Measurements from ENCODE around the gene SLC38A5.
"Not testable (repeated sequence)": the region's sequence is repeated elsewhere in the genome, so short reads cannot be mapped to it uniquely, and the experiment has no call there.

Gene SLC38A5

DNA sequence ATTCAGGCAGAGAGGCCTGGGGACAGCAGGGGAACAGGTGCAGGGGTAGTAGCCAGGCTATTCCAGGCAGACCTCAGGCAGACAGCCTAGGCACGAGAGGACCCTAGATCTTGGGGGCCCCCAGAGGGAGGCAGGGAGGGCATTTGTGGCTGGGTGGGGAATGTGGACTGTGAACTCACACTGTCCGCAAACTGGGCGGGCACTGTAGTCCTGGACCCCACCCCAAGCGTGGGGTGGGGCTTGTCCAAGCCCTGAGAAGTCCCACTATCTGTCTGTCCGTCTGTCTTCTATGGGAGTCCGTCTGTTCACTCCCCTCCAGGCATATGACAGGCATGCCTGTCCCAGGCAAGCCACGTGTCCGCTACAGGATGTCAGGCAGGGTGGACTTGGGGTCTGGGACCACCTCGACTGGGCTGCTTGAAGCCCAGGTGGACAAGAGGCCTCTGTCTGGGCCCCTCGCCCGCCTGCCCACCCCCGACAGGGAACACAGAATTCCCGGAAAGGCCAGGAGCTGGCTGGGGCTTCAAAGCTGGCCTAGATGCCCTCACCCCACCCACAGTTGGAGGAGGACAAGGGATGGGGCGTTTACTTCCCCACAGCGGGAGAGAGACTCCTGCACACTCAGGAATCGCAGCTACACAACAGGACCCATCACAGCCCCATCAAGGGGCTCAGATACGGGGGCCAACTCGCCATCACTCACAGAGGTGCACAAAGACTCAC is at the start of gene SLC38A5:
SLC38A5 (minus strand) TSS at position 151 of the 723 bp plus-strand sequence. CDS start 2,336 bp downstream, outside the sequence.
- DNase-seq = no peak

DNA sequence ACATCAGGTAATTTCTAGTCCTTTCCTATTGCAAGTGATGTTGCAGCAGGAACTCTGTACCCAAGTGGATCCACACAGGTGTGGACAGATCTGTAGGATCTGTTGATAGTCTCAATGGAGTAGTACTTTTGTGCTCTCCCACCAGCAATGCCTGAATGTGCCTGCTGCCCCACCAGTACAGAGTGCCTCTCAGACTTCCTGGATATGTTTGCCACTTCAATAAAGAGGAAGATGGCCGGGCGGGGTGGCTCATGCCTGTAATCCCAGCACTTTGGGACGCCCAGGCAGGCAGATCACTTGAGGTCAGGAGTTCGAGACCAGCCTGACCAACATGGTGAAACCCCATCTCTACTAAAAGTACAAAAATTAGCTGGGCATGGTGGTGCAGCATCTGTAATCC is 49.4 kb upstream of the SLC38A5 start:
- DNase-seq = not testable (repeated sequence)

DNA sequence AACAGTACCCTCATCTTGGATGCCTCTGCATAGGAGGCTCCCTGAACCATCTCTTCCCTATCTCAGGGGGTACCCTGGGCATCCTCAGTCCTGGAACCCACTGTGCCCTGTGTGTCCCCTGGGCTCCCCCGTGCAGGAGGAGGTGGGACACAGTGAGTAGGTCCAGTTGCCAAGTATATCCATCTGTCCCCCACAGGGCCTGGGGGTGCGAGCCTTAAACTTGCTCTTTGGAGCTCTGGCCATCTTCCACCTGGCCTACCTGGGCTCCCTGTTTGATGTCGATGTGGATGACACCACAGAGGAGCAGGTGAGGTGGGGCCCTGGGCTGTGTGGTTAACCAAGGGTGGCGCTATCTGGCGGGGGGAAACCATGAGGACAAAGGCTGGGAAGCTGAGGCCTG is 46.9 kb upstream of the SLC38A5 start:
- no peak for DNase-seq

DNA sequence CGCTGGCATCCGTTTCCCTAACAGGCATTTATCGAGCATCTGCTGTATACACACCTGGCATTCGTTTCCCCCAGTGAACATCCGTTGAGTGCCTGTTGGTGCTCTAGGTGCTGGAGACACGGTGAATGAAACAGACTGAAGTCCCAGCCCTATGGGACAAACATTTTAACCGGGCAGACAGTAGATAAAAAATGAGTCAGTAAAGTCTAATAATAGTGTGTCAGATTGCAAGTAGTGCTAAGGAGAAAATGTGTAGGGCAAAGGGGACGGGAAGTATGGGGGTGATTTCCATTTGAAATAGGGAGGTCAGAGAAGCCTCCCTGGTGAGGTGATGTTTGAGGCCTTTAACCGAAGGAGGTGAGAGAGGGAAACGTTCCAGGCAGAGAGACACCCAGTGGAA is 46.2 kb upstream of the SLC38A5 start:
- no peak for DNase-seq

DNA sequence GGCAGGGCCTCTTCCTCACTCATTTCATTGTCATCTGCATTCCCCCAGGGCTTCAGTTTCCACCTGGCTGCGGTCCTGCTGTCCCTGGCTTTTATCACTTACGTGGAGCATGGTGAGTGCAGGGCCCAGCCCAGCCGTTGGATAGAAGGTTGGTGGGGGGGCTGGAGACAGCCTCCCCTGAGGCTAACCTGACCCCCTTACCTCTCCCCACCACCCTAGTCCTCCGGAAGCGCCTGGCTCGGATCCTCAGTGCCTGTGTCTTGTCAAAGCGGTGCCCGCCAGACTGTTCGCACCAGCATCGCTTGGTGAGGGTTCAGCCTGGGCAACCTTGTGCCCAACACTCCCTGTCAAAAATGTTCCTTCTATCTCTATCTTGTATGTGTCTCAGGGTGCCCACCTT is 45.8 kb upstream of the SLC38A5 start:
- no peak for DNase-seq

DNA sequence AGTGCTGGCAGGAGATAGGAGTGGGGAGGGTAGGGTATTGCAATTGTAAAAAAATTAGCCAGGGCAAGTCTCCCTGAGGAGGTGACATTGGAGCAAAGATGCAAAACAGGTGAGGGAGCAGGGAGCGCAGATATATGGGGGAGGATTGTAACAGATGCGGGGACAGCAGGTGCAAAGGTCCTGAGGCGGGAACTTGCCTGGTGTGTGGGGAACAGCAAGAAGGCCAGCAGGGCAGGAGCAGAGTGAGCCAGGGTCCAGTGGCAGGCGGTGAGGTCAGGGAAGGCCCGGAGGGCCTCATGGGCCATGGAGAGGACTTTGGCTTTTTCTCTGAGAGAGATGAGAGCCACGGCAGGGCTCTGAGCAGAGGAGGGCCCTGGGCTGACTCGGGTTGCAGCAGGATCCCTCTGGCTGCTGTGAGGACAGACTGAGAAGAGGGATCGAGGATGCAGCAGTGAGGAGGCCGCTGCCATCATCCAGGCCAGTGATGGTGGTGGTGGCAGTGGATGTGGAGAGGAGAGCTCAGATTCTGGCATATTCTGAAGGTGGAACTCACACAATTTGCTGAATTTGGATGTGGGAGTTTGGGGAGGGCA is 44.9 kb upstream of the SLC38A5 start:
- no peak for DNase-seq

DNA sequence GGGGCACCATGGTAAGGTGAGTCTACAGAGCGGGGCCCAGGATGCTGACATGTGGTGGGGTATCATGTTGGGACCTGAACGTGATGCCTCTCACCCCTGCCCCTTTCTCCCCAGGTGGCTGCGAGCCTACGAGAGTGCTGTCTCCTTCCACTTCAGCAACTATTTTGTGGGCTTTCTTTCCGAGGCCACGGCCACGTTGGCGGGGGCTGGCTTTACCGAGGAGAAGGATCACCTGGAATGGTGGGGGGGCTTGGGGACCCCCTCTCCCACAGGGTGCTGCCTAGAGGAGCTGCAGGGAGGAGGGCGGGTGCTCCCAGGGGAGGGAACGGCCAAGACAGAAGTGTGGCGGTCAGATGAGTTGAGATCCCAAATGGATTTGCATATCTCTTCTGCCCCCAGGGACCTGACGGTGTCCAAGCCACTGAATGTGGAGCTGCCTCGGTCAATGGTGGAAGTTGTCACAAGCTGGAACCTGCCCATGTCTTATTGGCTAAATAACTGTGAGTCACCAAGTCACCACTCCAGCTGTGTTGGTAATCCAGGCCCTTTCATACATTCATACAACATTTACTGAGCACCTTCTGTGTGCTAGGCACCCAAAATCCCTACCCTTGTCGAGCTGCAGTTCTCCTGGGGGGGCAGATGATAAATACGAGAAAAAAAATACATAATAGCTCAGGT is 44.2 kb upstream of the SLC38A5 start:
- no peak for DNase-seq

DNA sequence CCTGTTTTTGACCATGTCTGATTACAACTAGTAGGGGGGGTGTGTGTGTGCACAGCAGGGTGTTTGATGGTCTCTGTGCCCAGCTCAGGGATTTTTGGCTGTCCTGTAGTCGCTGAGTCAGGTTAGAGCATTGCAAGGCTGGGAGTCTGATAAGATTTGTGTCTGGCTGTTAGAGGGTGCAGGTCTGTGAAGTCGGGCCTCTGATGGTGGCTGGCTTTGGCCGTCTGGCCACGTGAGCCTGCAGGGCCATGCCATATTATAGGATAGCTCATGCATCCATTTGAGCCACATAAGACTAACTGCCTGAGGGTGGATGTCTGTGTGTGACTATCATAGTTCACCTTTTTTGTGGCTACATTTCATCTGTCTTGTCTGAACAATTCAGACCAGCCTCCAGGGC is 43.6 kb upstream of the SLC38A5 start:
- DNase-seq = no peak

DNA sequence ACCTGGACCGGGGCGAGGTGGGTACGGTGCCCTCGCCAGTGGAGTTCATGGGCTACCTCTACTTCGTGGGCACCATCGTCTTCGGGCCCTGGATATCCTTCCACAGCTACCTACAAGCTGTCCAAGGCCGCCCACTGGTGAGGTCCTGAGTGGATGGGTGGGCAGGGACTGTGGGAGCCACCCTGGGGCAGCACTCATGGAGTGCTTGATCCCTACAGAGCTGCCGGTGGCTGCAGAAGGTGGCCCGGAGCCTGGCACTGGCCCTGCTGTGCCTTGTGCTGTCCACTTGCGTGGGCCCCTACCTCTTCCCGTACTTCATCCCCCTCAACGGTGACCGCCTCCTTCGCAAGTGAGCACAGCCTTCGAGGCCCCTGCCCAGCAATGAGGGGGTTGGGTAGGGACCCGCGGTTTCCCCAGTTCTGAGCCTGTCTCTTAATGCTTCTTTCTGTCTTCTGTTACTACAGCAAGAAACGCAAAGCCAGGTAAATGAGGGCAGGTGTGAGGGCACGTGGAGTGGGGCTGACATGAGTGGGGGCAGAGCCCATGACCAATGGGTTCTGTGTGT is 42.4 kb upstream of the SLC38A5 start:
- DNase-seq = no peak

DNA sequence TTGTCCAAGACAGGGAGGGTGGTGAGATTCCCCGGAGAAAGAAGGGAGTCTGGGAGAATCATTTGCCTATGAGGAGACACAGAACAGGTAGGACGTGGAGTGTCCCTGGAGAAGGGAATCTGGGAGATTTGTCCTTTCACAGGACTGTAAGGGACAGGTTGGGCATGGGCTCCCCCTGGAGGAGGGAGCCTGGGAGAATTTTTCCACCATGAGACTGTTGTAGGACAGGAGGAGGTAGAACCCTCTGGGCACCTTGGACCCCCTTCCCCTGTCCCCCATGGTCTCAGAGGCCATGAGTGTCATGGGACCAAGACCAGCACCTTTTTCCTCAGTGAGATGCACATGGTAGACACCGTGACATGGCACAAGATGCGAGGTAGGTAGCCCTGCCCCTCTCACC is 41.5 kb upstream of the SLC38A5 start:
- no peak for DNase-seq

DNA sequence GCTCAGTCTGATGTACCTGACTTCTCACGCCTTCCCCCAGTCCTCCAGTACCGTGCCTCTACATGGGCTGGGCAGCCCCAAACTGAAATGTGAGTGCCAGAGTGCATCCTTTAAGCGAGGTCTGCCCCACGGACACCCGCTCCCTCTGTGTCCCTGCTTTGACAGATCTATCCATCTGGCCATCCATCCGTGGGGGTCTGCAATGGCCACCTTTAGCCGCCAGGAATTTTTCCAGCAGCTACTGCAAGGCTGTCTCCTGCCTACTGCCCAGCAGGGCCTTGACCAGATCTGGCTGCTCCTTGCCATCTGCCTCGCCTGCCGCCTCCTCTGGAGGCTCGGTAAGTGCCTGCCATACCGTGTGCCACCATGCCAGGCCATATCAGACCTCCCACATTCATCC is 39.6 kb upstream of the SLC38A5 start:
- no peak for DNase-seq

DNA sequence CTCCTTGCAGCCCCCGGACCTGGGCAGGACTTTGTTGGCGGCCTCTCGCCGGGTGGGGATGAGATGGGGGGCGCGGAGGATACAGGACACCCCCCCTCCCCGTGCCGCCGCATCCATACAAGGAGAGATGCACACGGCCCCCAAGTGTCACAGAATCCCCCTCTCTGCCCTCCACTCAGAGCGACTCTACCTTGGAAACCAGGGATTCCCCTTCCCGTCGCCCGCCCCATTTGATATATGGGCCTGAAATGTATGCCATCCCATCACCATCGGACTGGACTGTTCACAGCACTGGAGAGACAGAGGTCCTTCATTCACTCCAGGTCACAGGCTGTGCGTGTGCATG is 39.2 kb upstream of the SLC38A5 start:
- no peak for DNase-seq

DNA sequence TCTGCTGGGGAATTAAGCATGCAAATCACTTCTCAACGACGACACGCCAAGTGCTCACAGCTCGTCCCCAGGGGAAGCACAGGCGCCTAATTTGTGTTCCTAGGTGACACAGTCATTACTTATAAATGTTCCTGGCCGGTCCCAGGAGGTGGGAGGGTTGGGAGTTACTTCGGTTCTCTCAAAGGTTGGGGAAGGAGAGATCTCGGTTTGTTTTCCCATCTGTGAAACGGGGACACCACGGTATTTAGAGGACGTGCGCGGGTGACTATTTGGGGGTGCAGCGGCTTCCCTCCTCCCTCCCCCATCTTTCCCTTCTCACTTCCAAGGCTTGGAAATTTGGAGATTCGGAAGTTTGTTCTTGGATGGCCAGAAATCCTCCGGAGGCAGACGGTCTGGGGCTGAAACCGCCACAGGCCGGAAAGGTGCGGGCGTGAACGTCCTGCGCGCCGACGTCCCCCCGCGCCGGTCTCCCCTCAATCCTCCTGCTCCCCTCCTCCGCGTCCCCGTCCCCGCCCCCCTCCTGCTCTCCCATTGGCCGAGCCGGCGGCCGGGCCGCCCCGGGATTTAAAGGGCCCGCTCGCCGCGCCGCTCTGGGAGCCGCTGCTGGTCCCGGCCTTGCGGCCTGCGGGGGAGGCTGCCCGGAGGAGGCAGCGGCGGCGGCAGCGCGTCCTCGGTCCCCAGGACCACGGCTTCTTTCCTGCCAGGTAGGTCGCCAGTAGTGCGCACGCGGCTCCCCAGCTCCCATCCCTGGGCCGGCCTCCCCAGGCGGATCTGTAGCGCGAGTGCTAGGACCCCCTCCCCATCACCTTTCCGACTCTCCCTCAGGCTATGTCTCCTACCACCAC is 38.6 kb upstream of the SLC38A5 start, which contains the start of gene PORCN:
PORCN (plus strand) TSS at position 593 of the 845 bp plus-strand sequence. CDS start 829 bp downstream, outside the sequence.
- DNase-seq = no peak

DNA sequence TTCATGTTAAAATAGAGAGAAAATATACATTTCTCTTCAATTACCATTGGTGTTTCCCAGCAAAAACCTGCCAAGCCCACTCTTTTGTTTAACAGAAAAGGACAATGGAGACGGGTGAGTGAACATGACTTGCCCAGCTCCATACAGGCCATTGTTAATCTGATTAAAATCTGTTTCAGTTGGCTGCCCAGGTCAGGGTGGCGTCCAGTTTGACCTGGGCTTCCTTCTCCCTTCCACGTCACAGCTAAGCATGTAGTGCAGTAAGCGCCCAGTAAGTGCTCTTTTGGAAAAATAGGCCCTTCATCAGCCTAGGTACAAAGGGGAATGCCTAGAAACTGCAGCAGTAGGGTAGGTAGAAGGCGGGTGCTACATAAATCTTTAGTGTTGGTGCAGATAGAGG is 37.2 kb upstream of the SLC38A5 start:
- no peak for DNase-seq

DNA sequence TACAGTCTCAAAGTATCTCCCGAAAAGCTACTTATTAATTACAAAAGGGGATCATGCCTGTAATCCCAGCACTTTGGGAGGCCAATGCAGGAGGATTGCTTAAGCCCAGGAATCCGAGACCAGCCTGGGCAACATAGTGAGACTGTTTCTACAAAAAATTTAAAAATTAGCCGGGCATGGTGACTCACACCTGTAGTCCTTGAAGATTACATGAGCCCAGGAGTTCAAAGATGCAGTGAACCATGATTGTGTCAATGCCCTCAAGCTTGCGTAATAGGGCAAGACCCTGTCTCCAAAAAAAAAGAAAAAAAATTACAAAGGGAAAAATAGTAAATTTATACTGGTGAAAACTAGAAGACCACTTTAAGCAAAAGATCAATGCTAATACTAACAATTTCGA is 35.4 kb upstream of the SLC38A5 start:
- DNase-seq = no peak

DNA sequence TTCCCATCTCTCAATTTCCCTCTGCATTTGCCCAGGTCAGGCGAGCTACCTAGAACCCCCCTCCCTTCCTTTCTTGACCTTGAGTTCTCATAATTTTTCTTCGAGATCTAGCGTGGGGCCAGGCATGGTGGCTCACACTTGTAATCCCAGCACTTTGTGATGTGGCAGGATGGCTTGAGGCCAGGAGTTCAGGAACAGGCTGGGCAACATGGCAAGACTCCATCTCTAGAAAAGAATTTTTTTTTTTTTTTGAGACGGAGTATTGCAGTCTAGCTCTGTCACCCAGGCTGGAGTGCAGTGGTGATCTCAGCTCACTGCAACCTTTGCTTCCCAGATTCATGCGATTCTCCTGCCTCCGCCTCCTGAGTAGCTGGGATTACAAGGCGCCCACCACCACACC is 34.2 kb upstream of the SLC38A5 start:
- no peak for DNase-seq

DNA sequence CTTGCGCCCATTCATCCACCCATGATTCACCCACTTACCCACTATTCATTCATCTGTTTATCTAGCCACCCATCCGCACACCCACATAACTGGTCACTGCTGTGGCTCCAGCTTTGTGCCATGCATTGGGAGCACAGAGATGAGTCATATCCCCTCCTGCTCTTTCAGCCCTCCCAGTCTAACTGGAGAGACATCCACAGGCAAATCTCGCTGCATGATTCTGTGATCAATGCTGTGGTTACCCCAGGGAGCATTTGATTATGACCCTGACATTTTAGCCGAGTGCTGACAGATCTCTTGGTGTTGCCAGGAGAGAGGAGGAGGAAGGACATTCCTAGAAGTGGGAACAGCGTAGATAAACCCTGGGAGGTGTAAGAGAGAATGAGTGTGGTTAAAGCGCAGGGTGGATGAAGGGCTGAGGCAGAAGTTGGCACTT is 28.3 kb upstream of the SLC38A5 start:
- DNase-seq = no peak

DNA sequence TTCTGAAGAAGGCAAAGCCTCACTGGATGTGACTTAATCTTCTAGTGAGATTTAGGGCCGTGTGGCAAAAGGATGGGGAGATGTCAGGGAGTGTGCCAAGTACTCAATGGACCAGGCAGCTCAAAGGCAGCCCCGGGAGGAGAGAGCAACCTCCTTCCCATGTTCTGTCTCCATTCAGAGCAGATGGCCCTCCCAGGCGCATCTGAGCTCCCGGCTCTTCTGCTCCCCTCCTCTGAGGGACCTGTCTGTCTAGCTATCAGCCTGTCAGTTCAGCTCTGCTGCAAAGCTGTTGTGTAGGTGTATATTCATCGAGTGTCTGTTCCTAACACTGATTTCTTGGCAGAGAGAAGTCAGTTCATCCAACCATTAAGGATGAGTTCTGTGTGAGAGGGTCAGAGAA is 27.8 kb upstream of the SLC38A5 start:
- no peak for DNase-seq

DNA sequence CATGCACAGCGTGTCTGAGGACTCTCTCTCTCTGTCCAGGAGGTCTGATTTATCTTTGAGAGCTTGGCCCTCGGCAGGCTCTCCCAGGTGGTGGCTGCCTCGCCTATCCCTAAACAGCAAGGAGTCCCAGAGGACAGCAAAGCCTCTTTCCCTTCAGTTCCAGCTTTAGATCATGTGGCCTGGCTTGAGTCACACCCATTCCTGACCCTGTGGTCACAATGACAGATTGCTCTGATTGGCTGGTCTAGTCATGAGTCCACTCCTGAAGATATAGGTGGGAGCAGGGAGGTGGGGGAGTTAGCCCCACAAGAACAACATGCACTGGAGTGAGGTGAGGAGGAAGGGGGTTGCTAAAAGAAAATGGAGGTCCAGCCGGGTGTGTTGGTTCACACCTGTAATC is 26.6 kb upstream of the SLC38A5 start:
- DNase-seq = no peak

DNA sequence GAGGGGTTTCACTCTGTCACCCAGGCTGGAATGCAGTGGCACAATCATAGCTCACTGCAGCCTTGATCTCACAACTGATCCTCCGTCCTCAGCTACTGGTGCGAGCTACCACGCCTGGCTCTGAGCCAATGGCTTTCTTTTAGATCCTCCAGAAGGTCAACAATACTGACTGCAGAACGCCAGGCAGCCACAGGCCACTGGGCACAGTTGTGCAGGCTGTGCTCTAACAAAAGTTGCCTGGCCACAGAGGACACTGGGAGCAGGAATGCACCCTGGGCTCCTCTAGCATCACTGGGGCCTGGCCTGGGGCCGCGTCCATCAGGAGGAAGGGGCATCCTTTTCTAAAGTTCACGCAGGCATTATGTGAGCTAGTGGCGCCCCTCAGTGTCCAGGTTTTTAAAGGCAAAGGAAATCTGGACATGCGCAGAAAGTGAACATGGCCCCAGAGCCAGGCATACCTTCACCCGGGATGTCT is 23.9 kb upstream of the SLC38A5 start:
- DNase-seq = no peak

DNA sequence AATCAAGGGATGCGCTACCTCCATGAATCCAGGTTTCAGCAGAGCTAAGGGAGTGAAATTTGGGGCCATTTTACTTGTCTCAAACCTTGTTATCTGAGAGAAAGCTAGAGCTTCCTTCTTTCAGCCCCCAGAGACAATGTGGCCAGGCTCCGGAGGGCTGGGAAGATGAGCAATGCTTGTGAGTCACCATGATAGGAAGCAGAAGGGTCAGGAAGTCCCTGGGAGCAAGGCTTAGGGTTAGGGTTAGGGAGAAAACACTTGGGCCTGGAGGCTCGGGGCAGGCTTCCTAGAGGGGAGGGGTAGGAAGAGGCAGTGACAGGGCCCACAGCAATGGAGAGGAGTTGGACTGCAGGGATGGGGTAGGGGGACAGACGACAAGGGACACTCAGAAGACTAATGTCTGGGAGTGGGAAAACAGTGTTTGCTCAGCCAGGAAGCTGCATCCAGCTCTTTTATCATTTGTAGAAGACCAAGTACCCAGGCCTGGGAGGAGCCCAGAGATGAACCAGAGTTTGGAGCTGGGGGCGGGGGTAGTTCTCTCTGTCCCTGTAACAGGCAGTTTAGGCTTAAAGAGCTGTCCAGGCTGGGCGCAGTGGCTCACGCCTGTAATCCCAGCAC is 22.3 kb upstream of the SLC38A5 start:
- no peak for DNase-seq

DNA sequence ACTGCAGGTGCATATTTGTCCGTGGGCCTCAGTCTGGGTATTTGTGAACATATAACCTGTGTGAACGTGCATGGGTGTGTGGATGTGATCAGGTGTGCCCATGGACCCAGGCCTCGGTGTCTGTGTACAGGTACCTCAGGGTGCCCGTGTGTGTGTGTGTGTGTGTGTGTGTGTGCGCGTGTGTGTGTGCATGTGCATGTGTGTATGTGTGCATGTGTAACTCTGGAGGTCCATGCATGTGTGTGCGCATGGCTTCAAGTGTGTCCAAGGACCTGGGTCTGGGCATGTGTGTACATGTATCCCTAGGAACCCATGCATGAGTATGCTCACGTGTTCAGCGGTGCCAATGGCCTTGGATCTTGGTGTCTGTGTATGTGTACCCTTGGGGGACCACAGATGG is 21.7 kb upstream of the SLC38A5 start:
- no peak for DNase-seq
